HT1080 (cell line): Measurements from ENCODE around the gene FAM151B. TPM values are rescaled to one million over a fixed set of nuclear protein-coding genes. Genes with fewer than 3 reads are reported as not detected.
A peak's percentile ranks its signal among the peaks of the same experiment; 100 is the strongest.

ENCODE experiments used
- DNase-seq: peaks from one replicate; pipeline ENCODE4 v3.0.0-alpha.2; 2015; ENCODE audit warnings: low read depth
- total RNA-seq: library from RNA; depleted of rRNA; stranded (reverse); fragments of >200 nt; shearing (Covaris generic); gene quantifications from 2 replicates; pipeline ENCODE4 v1.2.3, GENCODE V29; 2014; rRNA removed

The FAM151B gene
- total RNA-seq, 1 experiment from 2014 or later = 0.27 TPM

DNA sequence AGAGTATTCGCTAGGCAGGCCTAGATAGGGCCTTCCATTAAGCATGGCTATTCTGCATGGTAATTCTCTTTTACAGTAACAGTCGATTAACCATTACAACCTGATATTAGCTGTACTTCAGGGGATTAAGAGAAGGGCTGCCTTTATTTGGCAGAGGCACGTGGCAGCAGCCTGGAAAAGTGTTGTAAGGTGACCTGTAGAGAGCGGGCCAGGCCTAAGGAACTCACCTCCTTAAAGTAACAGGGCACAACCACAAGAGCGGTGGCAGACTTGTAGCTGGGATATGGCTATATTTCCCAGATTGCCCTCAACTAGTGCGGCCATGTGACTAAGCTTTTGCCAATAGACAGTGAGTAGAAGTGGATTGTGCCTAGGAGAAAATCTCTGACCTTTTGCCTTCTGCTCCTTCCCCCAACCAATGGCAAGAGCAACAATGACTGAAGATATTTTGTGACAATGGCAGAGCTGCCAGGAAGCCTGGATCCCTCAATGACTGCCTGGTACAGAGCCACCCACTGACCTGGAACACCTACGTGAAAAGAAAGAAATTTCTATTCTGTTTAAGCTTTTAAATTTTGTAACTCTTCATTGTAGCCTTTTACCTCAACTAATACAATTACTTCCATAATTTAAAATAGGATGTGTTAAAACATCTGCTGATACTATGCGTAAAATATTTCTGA, 101.1 kb downstream of the FAM151B start:
- no peak for DNase-seq

DNA sequence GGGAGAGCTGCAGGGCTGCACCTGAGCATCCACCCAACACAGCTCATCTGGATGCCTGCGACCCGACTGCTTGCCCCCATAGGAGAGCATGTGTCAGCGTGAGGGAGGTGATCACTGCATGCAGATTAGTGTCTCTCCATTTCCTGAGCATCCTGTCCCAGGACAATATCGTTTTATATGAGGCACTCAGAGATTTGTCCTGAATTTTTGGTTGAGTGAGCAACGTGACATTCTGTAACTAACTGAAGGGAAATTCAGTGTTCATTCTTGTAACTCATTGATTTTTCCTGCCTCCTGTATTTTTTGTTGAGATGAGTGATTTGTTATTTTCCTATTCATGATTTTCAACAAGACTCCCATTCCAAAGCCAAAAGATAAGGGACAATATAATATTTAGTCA, 102.9 kb downstream of the FAM151B start:
- no peak for DNase-seq

GRCh38 chr5:80591352-80591751, 103.5 kb downstream of the FAM151B start:
- DNase-seq = peak; percentile 23

DNA sequence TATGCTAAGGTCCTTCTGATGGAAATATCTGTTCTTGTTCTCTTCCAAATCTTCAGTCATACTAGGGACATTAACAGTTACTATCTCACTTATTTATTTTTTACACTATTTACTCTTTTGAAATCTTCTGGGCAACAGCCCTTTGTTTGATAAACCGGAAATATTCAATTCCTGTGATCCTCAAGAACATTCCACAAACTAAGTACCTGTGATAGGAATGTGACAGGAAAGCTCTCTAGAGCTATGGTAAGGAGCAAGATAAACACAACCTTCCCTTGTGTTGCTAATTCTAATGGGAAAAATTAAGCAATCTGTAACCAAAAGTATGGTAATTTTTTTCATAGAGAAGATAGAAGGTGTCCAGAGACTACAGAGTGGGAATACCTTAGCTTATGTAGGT, 104.2 kb downstream of the FAM151B start:
- DNase-seq = no peak

Other genes starting within 250 kb of the FAM151B start
- gene SERINC5, start 232.1 kb upstream of the FAM151B start, total RNA-seq = 1.9 and 4.4 TPM in 2 replicates
- not detected in 2 replicates for gene SPZ1, start 168.1 kb upstream of the FAM151B start, total RNA-seq
- gene ZFYVE16, start 80.0 kb upstream of the FAM151B start, total RNA-seq = 9.0 and 10.3 TPM in 2 replicates
- gene ANKRD34B, start 82.2 kb downstream of the FAM151B start, total RNA-seq = not detected in 2 replicates
- gene MSH3, start 166.6 kb downstream of the FAM151B start, total RNA-seq = 8.6 and 12.0 TPM in 2 replicates
- 61.6 and 63.9 TPM in 2 replicates for gene DHFR, start 166.9 kb downstream of the FAM151B start, total RNA-seq